HepG2 (cell line): ENCODE measurements around the gene SNX6. TPM values are rescaled to one million over a fixed set of nuclear protein-coding genes. Genes with fewer than 3 reads are reported as not detected.

Experiments used
- ARNT2 ChIP-seq: sonication (generic); formaldehyde crosslinking; IDR thresholded peaks from 2 replicates; pipeline ENCODE4 v1.8.0; 2022; ENCODE audit warnings: mild to moderate bottlenecking, low read depth, missing genetic modification reagents, moderate library complexity
- ATAD3A ChIP-seq: sonication (generic); formaldehyde crosslinking; IDR thresholded peaks from 2 replicates; pipeline ENCODE4 v1.4.0; 2020; ENCODE audit warnings: missing genetic modification reagents
- BRCA1 ChIP-seq: sonication (generic); formaldehyde crosslinking; IDR thresholded peaks from 2 replicates; pipeline ENCODE4 v1.4.0; 2020; ENCODE audit warnings: missing genetic modification reagents
- CBX2 ChIP-seq, 2 experiments: fragments of 200-600 bp in 1 of 2; sonication (generic); formaldehyde crosslinking in 1 of 2; IDR thresholded peaks; 2 replicates each; pipeline versions ENCODE4 v1.7.0 to v1.8.1; 2018 to 2022; ENCODE audit warnings: low read depth in 2 of 2, low read length in 1 of 2, mild to moderate bottlenecking in 1 of 2, missing genetic modification reagents in 1 of 2
- CEBPG ChIP-seq: IDR thresholded peaks from 2 replicates; pipeline ENCODE4 v1.6.1; 2016
- EZH2 ChIP-seq: conservative IDR thresholded peaks from 2 replicates; pipeline ENCODE4 v1.6.1; 2012; ENCODE audit warnings: mild to moderate bottlenecking, low read depth, low read length, moderate library complexity
- HMGA1 ChIP-seq: sonication (generic); formaldehyde crosslinking; conservative IDR thresholded peaks from 2 replicates; pipeline ENCODE4 v1.4.0; 2020; ENCODE audit warnings: missing genetic modification reagents
- KMT2B ChIP-seq: IDR thresholded peaks from 2 replicates; pipeline ENCODE4 v1.6.1; 2016; ENCODE audit warnings: missing genetic modification reagents, missing compliant biosample characterization
- MEIS1 ChIP-seq: sonication (generic); formaldehyde crosslinking; IDR thresholded peaks from 2 replicates; pipeline ENCODE4 v1.9.0; 2021; ENCODE audit warnings: mild to moderate bottlenecking, missing genetic modification reagents, moderate library complexity, borderline replicate concordance
- ZFP36L1 ChIP-seq: sonication (generic); formaldehyde crosslinking; IDR thresholded peaks from 2 replicates; pipeline ENCODE4 v1.8.0; 2022; ENCODE audit warnings: mild to moderate bottlenecking, missing genetic modification reagents, moderate library complexity
- ZFP36L2 ChIP-seq: sonication (generic); formaldehyde crosslinking; IDR thresholded peaks from 2 replicates; pipeline ENCODE4 v1.4.0; 2020; ENCODE audit warnings: missing genetic modification reagents
- ZNF441 ChIP-seq: sonication (generic); formaldehyde crosslinking; IDR thresholded peaks from 2 replicates; pipeline ENCODE4 v1.7.0; 2021; ENCODE audit warnings: missing genetic modification reagents, borderline replicate concordance
- ZNF775 ChIP-seq: sonication (generic); formaldehyde crosslinking; IDR thresholded peaks from 2 replicates; pipeline ENCODE4 v1.4.0; 2020; ENCODE audit warnings: missing genetic modification reagents, mild to moderate bottlenecking, moderate library complexity, borderline replicate concordance
- polyA plus RNA-seq, 8 experiments: library from polyadenylated mRNA; depleted of rRNA in 3 of 8; stranded (reverse) in 7 of 8; unstranded in 1 of 8; fragments of >200 nt; fragmentation: Illumina TruSeq in 4 of 8; extraction: Trizol in 4 of 8; gene quantifications; 2 replicates each; pipeline versions ENCODE4 v1.2.1 to v1.2.3, GENCODE V29; 2011 to 2016; ENCODE audit warnings: low read depth in 4 of 8, missing spikeins in 1 of 8, mixed read lengths in 1 of 8; ENCODE audit not compliant: insufficient read depth in 1 of 8
- total RNA-seq, 5 experiments: library from RNA; depleted of rRNA; stranded (reverse); fragments of >200 nt; fragmentation: Illumina TruSeq; extraction: Trizol; gene quantifications; 2 replicates each; pipeline ENCODE4 v1.2.3, GENCODE V29; 2016; ENCODE audit warnings: low read depth in 1 of 5
- TF ChIP-seq, protein P1 (sequence below): sonication (generic); formaldehyde crosslinking; IDR thresholded peaks from 2 replicates; pipeline ENCODE4 v1.4.0; 2020; ENCODE audit warnings: mild to moderate bottlenecking, missing genetic modification reagents
- TF ChIP-seq, protein P2 (sequence below): sonication (generic); formaldehyde crosslinking; IDR thresholded peaks from 2 replicates; pipeline ENCODE4 v1.4.0; 2020; ENCODE audit warnings: low read depth, missing genetic modification reagents
- TF ChIP-seq, protein P3 (sequence below): sonication (generic); formaldehyde crosslinking; IDR thresholded peaks from 2 replicates; pipeline ENCODE4 v1.5.0; 2020; ENCODE audit warnings: missing genetic modification reagents
- TF ChIP-seq, protein P4 (sequence below): fragments of 450-650 bp; IDR thresholded peaks from 2 replicates; pipeline ENCODE4 v1.6.1; 2016
- TF ChIP-seq, protein P5 (sequence below): sonication (generic); formaldehyde crosslinking; IDR thresholded peaks from 2 replicates; pipeline ENCODE4 v1.4.0; 2020; ENCODE audit warnings: missing genetic modification reagents

The SNX6 gene
- total and polyA plus RNA-seq, 2 of the 13 experiments (the other 11 are each of a cell fraction or from before 2014, with no cell fraction given) = 92.3 to 169 TPM

DNA sequence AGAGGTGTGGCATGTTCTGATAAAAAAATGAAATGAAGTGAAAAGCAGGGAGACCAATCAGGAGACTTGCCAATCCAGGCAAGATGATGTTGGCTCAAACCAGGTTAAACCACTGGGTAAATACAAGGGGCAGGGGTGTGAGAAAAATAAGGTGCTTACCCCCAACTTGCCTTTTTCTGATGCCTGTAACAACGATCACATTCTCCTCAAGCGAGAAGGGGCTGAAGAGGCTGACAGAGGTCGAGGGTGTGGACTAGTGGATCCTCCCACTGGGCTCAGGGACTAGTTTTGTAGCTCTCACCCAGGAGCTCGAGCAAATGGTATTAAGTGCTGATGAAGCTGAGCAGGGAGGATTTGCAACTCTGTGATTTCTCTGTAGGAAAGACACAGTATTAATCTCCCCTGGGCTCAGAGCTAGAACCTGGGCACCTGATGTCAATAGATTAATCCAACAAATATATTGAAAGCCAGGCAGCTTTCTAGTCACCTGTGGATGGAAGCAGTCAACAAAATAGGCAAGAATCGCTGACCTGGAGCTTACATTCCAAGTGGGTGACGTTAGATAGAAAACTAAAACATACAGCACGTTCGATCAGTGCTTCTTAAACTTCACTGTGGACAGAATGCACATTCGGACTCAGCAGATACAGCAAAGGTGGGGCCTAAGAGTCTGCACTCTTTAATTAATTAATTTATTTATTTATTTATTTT is 75.3 kb downstream of the SNX6 start (continued):
- TF ChIP-seq, protein P1, sequence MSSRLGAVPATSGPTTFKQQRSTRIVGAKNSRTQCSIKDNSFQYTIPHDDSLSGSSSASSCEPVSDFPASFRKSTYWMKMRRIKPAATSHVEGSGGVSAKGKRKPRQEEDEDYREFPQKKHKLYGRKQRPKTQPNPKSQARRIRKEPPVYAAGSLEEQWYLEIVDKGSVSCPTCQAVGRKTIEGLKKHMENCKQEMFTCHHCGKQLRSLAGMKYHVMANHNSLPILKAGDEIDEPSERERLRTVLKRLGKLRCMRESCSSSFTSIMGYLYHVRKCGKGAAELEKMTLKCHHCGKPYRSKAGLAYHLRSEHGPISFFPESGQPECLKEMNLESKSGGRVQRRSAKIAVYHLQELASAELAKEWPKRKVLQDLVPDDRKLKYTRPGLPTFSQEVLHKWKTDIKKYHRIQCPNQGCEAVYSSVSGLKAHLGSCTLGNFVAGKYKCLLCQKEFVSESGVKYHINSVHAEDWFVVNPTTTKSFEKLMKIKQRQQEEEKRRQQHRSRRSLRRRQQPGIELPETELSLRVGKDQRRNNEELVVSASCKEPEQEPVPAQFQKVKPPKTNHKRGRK = no peak; the same call in 1 of the 2 replicates
- TF ChIP-seq EZH2 (no peak), ZNF441 (CRISPR knock-in tag) (no peak), BRCA1 (CRISPR knock-in tag) (peak; percentile 62; the same call in 1 of the 2 replicates), CBX2 (IDR thresholded peaks at IDR 0.05; ENCODE audit: low read depth, low read length) (no peak), CBX2 (CRISPR knock-in tag; IDR thresholded peaks at IDR 0.05; ENCODE audit: low read depth) (no peak), MEIS1 (no peak), KMT2B (CRISPR knock-in tag) (no peak), HMGA1 (CRISPR knock-in tag) (no peak), ZNF775 (CRISPR knock-in tag) (no peak), ZFP36L1 (CRISPR knock-in tag) (no peak), CEBPG (CRISPR knock-in tag) (no peak), ZFP36L2 (CRISPR knock-in tag) (no peak), ARNT2 (CRISPR knock-in tag) (no peak), ATAD3A (no peak)
- TF ChIP-seq, protein P2, sequence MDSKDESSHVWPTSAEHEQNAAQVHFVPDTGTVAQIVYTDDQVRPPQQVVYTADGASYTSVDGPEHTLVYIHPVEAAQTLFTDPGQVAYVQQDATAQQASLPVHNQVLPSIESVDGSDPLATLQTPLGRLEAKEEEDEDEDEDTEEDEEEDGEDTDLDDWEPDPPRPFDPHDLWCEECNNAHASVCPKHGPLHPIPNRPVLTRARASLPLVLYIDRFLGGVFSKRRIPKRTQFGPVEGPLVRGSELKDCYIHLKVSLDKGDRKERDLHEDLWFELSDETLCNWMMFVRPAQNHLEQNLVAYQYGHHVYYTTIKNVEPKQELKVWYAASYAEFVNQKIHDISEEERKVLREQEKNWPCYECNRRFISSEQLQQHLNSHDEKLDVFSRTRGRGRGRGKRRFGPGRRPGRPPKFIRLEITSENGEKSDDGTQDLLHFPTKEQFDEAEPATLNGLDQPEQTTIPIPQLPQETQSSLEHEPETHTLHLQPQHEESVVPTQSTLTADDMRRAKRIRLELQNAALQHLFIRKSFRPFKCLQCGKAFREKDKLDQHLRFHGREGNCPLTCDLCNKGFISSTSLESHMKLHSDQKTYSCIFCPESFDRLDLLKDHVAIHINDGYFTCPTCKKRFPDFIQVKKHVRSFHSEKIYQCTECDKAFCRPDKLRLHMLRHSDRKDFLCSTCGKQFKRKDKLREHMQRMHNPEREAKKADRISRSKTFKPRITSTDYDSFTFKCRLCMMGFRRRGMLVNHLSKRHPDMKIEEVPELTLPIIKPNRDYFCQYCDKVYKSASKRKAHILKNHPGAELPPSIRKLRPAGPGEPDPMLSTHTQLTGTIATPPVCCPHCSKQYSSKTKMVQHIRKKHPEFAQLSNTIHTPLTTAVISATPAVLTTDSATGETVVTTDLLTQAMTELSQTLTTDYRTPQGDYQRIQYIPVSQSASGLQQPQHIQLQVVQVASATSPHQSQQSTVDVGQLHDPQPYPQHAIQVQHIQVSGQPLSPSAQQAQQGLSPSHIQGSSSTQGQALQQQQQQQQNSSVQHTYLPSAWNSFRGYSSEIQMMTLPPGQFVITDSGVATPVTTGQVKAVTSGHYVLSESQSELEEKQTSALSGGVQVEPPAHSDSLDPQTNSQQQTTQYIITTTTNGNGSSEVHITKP = 0 out of 2 replicates have a peak, but pooled peaks have one; percentile 76
- TF ChIP-seq, protein P3, sequence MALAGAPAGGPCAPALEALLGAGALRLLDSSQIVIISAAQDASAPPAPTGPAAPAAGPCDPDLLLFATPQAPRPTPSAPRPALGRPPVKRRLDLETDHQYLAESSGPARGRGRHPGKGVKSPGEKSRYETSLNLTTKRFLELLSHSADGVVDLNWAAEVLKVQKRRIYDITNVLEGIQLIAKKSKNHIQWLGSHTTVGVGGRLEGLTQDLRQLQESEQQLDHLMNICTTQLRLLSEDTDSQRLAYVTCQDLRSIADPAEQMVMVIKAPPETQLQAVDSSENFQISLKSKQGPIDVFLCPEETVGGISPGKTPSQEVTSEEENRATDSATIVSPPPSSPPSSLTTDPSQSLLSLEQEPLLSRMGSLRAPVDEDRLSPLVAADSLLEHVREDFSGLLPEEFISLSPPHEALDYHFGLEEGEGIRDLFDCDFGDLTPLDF (CRISPR knock-in tag) = no peak
- TF ChIP-seq, protein P4, sequence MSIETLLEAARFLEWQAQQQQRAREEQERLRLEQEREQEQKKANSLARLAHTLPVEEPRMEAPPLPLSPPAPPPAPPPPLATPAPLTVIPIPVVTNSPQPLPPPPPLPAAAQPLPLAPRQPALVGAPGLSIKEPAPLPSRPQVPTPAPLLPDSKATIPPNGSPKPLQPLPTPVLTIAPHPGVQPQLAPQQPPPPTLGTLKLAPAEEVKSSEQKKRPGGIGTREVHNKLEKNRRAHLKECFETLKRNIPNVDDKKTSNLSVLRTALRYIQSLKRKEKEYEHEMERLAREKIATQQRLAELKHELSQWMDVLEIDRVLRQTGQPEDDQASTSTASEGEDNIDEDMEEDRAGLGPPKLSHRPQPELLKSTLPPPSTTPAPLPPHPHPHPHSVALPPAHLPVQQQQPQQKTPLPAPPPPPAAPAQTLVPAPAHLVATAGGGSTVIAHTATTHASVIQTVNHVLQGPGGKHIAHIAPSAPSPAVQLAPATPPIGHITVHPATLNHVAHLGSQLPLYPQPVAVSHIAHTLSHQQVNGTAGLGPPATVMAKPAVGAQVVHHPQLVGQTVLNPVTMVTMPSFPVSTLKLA = no peak
- TF ChIP-seq, protein P5, sequence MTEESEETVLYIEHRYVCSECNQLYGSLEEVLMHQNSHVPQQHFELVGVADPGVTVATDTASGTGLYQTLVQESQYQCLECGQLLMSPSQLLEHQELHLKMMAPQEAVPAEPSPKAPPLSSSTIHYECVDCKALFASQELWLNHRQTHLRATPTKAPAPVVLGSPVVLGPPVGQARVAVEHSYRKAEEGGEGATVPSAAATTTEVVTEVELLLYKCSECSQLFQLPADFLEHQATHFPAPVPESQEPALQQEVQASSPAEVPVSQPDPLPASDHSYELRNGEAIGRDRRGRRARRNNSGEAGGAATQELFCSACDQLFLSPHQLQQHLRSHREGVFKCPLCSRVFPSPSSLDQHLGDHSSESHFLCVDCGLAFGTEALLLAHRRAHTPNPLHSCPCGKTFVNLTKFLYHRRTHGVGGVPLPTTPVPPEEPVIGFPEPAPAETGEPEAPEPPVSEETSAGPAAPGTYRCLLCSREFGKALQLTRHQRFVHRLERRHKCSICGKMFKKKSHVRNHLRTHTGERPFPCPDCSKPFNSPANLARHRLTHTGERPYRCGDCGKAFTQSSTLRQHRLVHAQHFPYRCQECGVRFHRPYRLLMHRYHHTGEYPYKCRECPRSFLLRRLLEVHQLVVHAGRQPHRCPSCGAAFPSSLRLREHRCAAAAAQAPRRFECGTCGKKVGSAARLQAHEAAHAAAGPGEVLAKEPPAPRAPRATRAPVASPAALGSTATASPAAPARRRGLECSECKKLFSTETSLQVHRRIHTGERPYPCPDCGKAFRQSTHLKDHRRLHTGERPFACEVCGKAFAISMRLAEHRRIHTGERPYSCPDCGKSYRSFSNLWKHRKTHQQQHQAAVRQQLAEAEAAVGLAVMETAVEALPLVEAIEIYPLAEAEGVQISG = 0 out of 2 replicates have a peak, but pooled peaks have one; percentile 34
